GM12878 (cell line): Measurements from ENCODE around the gene SALL4. TPM values are rescaled to one million over a fixed set of nuclear protein-coding genes. Genes with fewer than 3 reads are reported as not detected.

Experiments used
- polyA plus RNA-seq, 11 experiments: library from polyadenylated mRNA; depleted of rRNA in 4 of 11; unstranded in 6 of 11; stranded (reverse) in 5 of 11; fragments of >200 nt; fragmentation: Nextera tagmentation in 4 of 11; fragmentation: Illumina TruSeq in 1 of 11; extraction: Ambion mirVana in 4 of 11; extraction: Trizol in 1 of 11; gene quantifications; 1 replicate in 1 of 11; 2 replicates in 10 of 11; pipeline versions ENCODE4 v1.2.1 to v1.2.3, GENCODE V29; 2011 to 2016; ENCODE audit warnings: inconsistent platforms in 2 of 11, missing spikeins in 2 of 11, low read depth in 1 of 11
- total RNA-seq, 4 experiments: library from RNA; depleted of rRNA in 3 of 4; stranded (reverse); fragments of >200 nt in 3 of 4; fragmentation: Illumina TruSeq in 1 of 4; extraction: Trizol in 1 of 4; gene quantifications; 2 replicates each; pipeline versions ENCODE4 v1.2.1 to v1.2.3, GENCODE V29; 2013 to 2021

SALL4 gene
- total and polyA plus RNA-seq, 10 of the 15 experiments (the other 5 are each of a cell fraction or from before 2014, with no cell fraction given): 0.08 to 1.1 (median 0.23) TPM; not detected in 7

Other genes with a start within 250 kb of the SALL4 start
- gene ATP9A, start 34.1 kb downstream of the SALL4 start, total RNA-seq (2014; rRNA removed): 0.11 TPM in 2 replicates
- 0.04 and 0.14 TPM in 2 replicates for gene ATP9A, start 34.1 kb downstream of the SALL4 start, total RNA-seq (2014; rRNA removed; fragmentation: Illumina TruSeq; extraction: Trizol)
- 0.31 and 0.37 TPM in 2 replicates for gene ATP9A, start 34.1 kb downstream of the SALL4 start, total RNA-seq (2021)
- gene ATP9A, start 34.1 kb downstream of the SALL4 start, polyA plus RNA-seq (2011; rRNA removed): 0.81 and 0.98 TPM in 2 replicates
- 0.10 and 0.16 TPM in 2 replicates for gene ATP9A, start 34.1 kb downstream of the SALL4 start, polyA plus RNA-seq (2014; fragmentation: Illumina TruSeq; extraction: Trizol)
- under 1 TPM; 0.03 to 0.04 TPM for gene ATP9A, start 34.1 kb downstream of the SALL4 start, polyA plus RNA-seq (2014; fragmentation: Nextera tagmentation; extraction: Ambion mirVana)
- 0.10 and 0.13 TPM in 2 replicates for gene ATP9A, start 34.1 kb downstream of the SALL4 start, polyA plus RNA-seq (2014; rRNA removed)
- gene ATP9A, start 34.1 kb downstream of the SALL4 start, polyA plus RNA-seq (2016; fragmentation: Nextera tagmentation; extraction: Ambion mirVana): under 1 TPM; 0.15 to 0.16 TPM